CMK (cell line): Measurements from ENCODE around the gene RIMBP2.

Experiments
- DNase-seq: peaks from one replicate; pipeline ENCODE4 v3.0.0-alpha.2; 2010; ENCODE audit warnings: low read depth

Gene RIMBP2

GRCh38 chr12:130366159-130366558 is 349.9 kb downstream of the RIMBP2 start:
- DNase-seq = no peak

DNA sequence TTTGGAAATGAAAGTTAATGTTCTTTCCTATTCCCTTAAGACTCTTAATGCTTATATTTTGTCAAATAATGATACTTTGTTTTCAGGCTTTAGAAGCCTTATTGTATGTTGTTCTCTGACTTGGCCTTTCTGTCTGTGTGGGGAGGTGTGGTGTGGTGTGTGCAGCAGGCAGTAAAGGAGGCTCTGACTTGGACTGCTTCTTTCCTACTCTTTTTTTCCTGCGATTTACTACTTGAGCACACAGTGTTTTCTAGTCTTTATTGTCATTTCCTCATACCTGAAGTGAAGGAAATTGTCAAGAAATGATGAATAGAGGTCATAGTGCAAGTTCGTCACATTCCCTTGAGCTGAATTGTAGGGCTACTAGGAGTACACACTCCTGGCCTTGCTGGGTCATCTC is 351.5 kb downstream of the RIMBP2 start:
- DNase-seq = no peak

DNA sequence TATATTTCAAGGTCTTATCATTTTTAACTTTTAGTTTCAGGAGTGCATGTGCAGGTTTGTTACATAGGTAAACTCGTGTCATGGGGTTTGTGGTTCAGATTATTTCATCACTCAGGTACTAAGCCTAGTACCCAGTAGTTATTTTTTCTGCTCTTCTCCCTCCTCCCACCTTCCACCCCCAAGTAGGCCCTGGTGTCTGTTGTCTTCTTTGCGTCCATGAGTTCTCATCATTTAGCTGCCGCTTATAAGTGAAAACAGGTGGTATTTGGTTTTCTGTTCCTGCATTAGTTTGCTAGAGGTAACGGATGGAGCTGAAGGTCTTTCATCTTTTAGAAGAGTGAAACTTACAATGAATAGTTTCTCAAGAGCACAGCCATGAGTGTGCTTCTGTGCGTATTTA is 354.0 kb downstream of the RIMBP2 start:
- no peak for DNase-seq

- no peak for DNase-seq
Observed at GRCh38 chr12:130357729-130358330, 358.3 kb downstream of the RIMBP2 start.

- no peak for DNase-seq
Observed at GRCh38 chr12:130357241-130357640, 358.9 kb downstream of the RIMBP2 start.

DNA sequence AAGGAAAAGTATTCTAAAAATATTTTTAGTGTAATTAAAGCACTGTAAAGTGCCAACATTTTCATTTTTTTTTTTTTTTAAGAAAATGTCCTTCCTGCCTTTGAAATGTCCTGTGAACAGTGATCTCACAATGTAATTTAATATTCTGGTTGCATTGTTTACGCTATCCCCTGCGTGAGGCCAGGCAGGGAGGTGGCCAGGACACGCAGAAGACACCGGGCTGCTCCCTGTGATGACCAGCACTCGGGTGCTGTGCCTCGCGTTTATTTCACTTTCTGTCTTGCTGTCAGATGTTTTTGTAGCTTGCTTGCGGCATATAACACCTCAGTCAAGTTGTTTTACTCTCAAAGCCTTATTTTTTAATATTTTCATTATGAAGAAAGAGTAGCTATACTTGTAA is 359.9 kb downstream of the RIMBP2 start:
- no peak for DNase-seq

DNA sequence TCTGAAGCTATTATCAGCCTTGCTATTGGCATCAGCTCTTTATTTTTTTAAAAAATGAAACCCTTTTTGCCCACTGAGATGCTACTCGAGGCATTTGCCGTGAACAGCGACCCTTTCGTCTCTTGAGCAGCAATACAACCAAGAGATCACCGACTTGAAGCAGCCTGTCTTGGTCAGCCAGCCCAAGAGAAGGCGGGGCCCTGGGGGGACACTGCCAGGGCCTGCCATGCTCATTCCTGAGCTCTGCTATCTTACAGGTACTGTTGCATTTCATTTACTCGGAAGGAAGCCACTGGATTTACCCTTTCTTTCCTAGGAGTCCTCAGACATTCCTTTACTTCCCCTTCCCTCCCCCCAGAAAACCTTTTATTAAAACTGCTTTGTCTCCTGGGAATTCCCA is 361.7 kb downstream of the RIMBP2 start:
- DNase-seq = no peak

DNA sequence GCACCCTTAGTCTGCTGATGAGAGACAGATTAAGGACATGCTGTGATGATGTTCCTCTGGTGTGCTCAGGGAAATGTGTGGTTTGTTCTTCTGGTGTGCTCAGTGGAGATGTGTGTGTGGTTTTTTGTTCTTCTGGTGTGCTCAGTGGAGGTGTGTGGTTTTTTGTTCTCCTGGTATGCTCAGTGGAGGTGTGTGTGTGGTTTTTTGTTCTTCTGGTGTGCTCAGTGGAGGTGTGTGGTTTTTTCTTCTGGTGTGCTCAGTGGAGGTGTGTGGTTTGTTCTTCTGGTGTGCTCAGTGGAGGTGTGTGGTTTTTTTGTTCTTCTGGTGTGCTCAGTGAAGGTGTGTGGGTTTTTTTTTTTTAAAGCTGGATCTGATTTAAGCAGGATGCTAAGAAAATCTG is 363.0 kb downstream of the RIMBP2 start:
- DNase-seq = no peak

GRCh38 chr12:130351326-130351725 is 364.8 kb downstream of the RIMBP2 start:
- DNase-seq = no peak

DNA sequence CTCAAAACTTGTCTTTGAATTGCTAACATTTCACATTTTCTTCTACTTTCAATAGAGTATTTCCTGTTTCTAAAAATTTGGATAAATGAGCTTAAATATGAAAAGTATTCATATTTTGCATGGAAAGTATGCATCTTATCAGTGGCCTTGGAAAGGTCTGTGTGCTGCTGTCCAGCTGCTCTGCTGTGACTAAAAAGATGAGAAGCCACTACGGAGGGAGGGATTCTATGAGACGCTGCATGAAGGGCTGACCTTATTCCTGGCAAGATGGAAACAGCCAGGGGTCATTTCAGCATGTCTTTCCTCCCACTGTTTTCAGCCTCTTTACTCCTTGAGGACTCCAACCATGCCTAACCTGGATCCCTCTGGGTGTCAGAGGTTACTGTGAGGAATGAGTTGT is 365.4 kb downstream of the RIMBP2 start:
- no peak for DNase-seq

DNA sequence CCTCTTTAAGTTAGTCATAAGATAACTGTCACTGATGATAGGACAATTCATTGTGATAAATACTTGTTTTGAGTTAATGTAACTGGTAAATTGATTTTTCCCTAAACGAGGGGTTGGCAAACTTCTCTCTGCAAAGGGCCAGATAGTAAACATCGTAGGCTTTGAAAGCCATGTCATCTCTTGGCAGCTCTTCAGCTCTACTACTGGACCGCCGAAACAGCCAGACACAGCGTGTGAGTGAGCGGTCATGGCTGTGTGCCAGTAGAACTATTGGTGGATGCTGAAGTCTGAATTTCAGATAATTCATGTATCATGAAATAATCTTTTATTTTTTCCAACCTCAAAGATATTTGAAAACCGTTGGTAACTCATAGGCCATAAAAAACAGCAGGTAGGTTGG is 368.5 kb downstream of the RIMBP2 start:
- no peak for DNase-seq
